ENCODE results near the gene NFATC4. TPM values are rescaled to one million over a fixed set of nuclear protein-coding genes. Genes with fewer than 3 reads are reported as not detected.
A peak's percentile ranks its signal among the peaks of the same experiment; 100 is the strongest.

Gene NFATC4
- total RNA-seq, 1 experiment from 2014 or later = 60.7 TPM

DNA sequence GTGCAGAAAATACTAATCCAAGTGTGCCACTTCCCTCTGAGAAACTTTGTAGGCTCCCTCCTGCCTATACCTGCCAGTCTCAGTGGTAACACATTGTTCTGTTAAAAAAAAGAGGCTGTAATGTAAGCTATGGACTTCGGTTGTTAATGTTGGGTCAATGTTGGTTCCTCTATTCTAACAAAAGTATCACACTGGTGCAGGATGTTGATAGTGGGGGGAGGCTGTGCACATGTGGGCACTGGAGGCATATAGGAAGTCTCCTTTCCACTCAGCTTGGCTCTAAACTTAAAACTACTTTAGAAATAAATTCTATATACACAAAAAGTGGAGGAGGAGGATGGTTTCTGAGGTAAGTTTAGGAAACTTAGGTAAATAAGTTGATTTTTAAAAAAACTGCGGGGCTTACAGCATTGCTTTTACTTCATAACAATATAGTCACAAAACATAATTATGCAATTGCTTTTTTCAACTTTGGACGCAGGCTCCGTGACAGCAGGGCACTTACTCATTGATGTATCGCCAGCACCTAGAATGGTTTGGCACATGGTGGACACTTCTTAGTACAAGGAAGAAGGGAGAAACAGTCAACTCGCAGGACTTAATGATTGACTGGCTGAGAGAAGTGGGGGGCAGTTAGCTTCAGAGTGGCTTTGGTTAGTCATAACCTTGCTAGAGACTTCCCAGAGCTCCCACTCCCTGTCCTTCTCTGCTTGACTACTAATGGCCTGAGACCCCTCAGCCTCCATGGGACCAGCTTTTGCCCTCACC is 22.9 kb downstream of the NFATC4 start:
- Mint-ChIP-seq H3K36me3 (no peaks in the 10 kb centered on the region), H3K4me1 (peaks cover 25% of the 10 kb centered on the region), H3K27ac (no peak overlapping the region), H3K9me3 (no peaks in the 10 kb centered on the region), H3K27me3 (ENCODE audit: low read depth) (no peaks in the 10 kb centered on the region; the same call in 1 of the 2 replicates), H3K4me3 (no peak overlapping the region)
- DNase-seq (ENCODE audit: low spot score) = no peak
- no peak for ATAC-seq
- no peak for TF ChIP-seq SMAD4 (CRISPR knock-in tag; IDR thresholded peaks at IDR 0.05)
- TF ChIP-seq, protein P1, sequence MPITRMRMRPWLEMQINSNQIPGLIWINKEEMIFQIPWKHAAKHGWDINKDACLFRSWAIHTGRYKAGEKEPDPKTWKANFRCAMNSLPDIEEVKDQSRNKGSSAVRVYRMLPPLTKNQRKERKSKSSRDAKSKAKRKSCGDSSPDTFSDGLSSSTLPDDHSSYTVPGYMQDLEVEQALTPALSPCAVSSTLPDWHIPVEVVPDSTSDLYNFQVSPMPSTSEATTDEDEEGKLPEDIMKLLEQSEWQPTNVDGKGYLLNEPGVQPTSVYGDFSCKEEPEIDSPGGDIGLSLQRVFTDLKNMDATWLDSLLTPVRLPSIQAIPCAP (CRISPR knock-in tag; IDR thresholded peaks at IDR 0.05) = no peak
- TF ChIP-seq CBFB (CRISPR knock-in tag; IDR thresholded peaks at IDR 0.05; ENCODE audit: low read depth) = no peak
- TF ChIP-seq, protein P2, sequence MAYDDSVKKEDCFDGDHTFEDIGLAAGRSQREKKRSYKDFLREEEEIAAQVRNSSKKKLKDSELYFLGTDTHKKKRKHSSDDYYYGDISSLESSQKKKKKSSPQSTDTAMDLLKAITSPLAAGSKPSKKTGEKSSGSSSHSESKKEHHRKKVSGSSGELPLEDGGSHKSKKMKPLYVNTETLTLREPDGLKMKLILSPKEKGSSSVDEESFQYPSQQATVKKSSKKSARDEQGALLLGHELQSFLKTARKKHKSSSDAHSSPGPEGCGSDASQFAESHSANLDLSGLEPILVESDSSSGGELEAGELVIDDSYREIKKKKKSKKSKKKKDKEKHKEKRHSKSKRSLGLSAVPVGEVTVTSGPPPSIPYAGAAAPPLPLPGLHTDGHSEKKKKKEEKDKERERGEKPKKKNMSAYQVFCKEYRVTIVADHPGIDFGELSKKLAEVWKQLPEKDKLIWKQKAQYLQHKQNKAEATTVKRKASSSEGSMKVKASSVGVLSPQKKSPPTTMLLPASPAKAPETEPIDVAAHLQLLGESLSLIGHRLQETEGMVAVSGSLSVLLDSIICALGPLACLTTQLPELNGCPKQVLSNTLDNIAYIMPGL (CRISPR knock-in tag; IDR thresholded peaks at IDR 0.05) = no peak
- no peak for TF ChIP-seq NFATC4 (CRISPR knock-in tag; IDR thresholded peaks at IDR 0.05)
- no peak for TF ChIP-seq OVOL2 (CRISPR knock-in tag; IDR thresholded peaks at IDR 0.05; ENCODE audit: borderline replicate concordance)
- no peak for TF ChIP-seq ZNF416 (CRISPR knock-in tag; IDR thresholded peaks at IDR 0.05)
- no peak for TF ChIP-seq FOXP1 (CRISPR knock-in tag; IDR thresholded peaks at IDR 0.05; ENCODE audit: borderline replicate concordance)
- TF ChIP-seq, protein P3, sequence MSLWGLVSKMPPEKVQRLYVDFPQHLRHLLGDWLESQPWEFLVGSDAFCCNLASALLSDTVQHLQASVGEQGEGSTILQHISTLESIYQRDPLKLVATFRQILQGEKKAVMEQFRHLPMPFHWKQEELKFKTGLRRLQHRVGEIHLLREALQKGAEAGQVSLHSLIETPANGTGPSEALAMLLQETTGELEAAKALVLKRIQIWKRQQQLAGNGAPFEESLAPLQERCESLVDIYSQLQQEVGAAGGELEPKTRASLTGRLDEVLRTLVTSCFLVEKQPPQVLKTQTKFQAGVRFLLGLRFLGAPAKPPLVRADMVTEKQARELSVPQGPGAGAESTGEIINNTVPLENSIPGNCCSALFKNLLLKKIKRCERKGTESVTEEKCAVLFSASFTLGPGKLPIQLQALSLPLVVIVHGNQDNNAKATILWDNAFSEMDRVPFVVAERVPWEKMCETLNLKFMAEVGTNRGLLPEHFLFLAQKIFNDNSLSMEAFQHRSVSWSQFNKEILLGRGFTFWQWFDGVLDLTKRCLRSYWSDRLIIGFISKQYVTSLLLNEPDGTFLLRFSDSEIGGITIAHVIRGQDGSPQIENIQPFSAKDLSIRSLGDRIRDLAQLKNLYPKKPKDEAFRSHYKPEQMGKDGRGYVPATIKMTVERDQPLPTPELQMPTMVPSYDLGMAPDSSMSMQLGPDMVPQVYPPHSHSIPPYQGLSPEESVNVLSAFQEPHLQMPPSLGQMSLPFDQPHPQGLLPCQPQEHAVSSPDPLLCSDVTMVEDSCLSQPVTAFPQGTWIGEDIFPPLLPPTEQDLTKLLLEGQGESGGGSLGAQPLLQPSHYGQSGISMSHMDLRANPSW (CRISPR knock-in tag; conservative IDR thresholded peaks at IDR 0.05; ENCODE audit: low read depth) = no peak
- ChIA-PET CTCF (interaction anchor here (0.7 to 1.8 kb wide), 2 partner anchors 21 to 41 kb away, joined by 4 read pairs; no protein-coding TSS in a partner anchor), POLR2A (no interaction called here)

DNA sequence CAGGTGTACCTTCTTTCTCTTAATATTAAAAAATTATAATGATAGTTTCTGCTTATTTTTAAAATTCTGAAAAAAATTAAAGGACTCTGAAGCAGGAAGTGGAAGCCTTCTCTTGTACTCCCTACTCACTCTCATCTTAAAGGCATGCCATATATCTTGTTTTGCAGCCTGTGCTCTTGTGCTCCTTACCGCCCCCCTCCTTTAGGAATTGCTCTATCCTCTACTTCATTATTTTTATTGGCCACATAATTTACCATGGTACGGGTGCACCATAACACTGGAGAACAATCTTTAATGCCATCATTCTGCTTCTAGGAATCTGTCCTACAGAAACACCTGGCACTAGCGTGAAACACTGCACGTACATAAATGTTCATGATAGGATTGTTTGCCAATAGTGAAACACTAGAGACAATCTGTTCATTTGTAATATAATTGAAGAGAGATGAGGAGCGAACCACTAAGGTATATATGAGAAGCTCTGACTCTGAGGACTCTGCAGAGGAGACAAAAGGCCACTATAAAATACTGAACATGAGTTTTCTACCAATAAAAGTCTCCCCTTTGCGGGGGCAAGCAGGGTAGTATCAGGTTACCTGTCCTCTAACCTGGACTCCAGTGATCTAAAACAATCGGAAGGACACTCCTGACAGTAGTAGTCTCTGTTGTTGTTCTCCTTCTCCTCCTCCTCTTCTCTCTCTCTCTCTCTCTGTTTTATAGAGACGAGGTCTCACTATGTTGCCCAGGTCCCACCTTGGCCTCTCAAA is 24.5 kb downstream of the NFATC4 start:
- ChIA-PET CTCF (interaction anchor here (1.0 to 1.8 kb wide), 2 partner anchors 39 to 59 kb away, joined by 3 to 4 read pairs; no protein-coding TSS in a partner anchor), POLR2A (no interaction called here)
- Mint-ChIP-seq H3K9me3 (no peaks in the 10 kb centered on the region), H3K4me1 (peaks cover 37% of the 10 kb centered on the region), H3K27ac (no peak overlapping the region), H3K36me3 (no peaks in the 10 kb centered on the region), H3K27me3 (ENCODE audit: low read depth) (peaks cover 7% of the 10 kb centered on the region), H3K4me3 (no peak overlapping the region)
- DNase-seq (ENCODE audit: low spot score) = no peak
- TF ChIP-seq, protein P4, sequence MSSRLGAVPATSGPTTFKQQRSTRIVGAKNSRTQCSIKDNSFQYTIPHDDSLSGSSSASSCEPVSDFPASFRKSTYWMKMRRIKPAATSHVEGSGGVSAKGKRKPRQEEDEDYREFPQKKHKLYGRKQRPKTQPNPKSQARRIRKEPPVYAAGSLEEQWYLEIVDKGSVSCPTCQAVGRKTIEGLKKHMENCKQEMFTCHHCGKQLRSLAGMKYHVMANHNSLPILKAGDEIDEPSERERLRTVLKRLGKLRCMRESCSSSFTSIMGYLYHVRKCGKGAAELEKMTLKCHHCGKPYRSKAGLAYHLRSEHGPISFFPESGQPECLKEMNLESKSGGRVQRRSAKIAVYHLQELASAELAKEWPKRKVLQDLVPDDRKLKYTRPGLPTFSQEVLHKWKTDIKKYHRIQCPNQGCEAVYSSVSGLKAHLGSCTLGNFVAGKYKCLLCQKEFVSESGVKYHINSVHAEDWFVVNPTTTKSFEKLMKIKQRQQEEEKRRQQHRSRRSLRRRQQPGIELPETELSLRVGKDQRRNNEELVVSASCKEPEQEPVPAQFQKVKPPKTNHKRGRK (CRISPR knock-in tag; IDR thresholded peaks at IDR 0.05; ENCODE audit: borderline replicate concordance) = no peak
- TF ChIP-seq ZNF317 (CRISPR knock-in tag; IDR thresholded peaks at IDR 0.05; ENCODE audit: borderline replicate concordance, low read depth) (no peak), PRRX2 (CRISPR knock-in tag; IDR thresholded peaks at IDR 0.05) (no peak), NR2C2 (CRISPR knock-in tag; IDR thresholded peaks at IDR 0.05) (no peak), NFATC4 (CRISPR knock-in tag; IDR thresholded peaks at IDR 0.05) (no peak), KAT7 (CRISPR knock-in tag; IDR thresholded peaks at IDR 0.05; ENCODE audit: borderline replicate concordance) (no peak)
- TF ChIP-seq, protein P5, sequence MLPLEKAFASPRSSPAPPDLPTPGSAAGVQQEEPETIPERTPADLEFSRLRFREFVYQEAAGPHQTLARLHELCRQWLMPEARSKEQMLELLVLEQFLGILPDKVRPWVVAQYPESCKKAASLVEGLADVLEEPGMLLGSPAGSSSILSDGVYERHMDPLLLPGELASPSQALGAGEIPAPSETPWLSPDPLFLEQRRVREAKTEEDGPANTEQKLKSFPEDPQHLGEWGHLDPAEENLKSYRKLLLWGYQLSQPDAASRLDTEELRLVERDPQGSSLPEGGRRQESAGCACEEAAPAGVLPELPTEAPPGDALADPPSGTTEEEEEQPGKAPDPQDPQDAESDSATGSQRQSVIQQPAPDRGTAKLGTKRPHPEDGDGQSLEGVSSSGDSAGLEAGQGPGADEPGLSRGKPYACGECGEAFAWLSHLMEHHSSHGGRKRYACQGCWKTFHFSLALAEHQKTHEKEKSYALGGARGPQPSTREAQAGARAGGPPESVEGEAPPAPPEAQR (CRISPR knock-in tag; IDR thresholded peaks at IDR 0.05) = no peak
- TF ChIP-seq, protein P6, sequence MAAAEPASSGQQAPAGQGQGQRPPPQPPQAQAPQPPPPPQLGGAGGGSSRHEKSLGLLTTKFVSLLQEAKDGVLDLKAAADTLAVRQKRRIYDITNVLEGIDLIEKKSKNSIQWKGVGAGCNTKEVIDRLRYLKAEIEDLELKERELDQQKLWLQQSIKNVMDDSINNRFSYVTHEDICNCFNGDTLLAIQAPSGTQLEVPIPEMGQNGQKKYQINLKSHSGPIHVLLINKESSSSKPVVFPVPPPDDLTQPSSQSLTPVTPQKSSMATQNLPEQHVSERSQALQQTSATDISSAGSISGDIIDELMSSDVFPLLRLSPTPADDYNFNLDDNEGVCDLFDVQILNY (CRISPR knock-in tag; IDR thresholded peaks at IDR 0.05) = no peak
- TF ChIP-seq, protein P7, sequence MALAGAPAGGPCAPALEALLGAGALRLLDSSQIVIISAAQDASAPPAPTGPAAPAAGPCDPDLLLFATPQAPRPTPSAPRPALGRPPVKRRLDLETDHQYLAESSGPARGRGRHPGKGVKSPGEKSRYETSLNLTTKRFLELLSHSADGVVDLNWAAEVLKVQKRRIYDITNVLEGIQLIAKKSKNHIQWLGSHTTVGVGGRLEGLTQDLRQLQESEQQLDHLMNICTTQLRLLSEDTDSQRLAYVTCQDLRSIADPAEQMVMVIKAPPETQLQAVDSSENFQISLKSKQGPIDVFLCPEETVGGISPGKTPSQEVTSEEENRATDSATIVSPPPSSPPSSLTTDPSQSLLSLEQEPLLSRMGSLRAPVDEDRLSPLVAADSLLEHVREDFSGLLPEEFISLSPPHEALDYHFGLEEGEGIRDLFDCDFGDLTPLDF (CRISPR knock-in tag; IDR thresholded peaks at IDR 0.05) = no peak
- TF ChIP-seq, protein P8, sequence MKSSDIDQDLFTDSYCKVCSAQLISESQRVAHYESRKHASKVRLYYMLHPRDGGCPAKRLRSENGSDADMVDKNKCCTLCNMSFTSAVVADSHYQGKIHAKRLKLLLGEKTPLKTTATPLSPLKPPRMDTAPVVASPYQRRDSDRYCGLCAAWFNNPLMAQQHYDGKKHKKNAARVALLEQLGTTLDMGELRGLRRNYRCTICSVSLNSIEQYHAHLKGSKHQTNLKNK (CRISPR knock-in tag; IDR thresholded peaks at IDR 0.05) = no peak
- TF ChIP-seq, protein P9, sequence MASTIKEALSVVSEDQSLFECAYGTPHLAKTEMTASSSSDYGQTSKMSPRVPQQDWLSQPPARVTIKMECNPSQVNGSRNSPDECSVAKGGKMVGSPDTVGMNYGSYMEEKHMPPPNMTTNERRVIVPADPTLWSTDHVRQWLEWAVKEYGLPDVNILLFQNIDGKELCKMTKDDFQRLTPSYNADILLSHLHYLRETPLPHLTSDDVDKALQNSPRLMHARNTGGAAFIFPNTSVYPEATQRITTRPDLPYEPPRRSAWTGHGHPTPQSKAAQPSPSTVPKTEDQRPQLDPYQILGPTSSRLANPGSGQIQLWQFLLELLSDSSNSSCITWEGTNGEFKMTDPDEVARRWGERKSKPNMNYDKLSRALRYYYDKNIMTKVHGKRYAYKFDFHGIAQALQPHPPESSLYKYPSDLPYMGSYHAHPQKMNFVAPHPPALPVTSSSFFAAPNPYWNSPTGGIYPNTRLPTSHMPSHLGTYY (CRISPR knock-in tag; IDR thresholded peaks at IDR 0.05) = no peak
- peak; percentile 71 for ATAC-seq
